GM23338 (cell line): ENCODE results near the gene AFF3. TPM values are rescaled to one million over a fixed set of nuclear protein-coding genes. Genes with fewer than 3 reads are reported as not detected.

Source experiments
- ATAC-seq: fragments of 200-7000 bp; cut with Tn5 transposase; 3 replicates; pipeline ENCODE4 v1.9.1; 2020
- DNase-seq: peaks from one replicate; pipeline ENCODE4 v3.0.0-alpha.2; 2015; ENCODE audit warnings: low spot score
- H2AFZ ChIP-seq: fragments of 200-600 bp; sonication (generic); 2 replicates; pipeline ENCODE4 v1.8.0; 2016; ENCODE audit warnings: antibody characterized with exemption, mild to moderate bottlenecking, moderate library complexity
- H3F3A ChIP-seq: fragments of 200-600 bp; sonication (generic); replicated peaks from 2 replicates; pipeline ENCODE4 v1.8.0; 2017; ENCODE audit warnings: antibody characterized with exemption, mixed run types, low read depth
- H3K27ac ChIP-seq: fragments of 200-600 bp; sonication (generic); 2 replicates; pipeline ENCODE4 v1.6.1; 2016; ENCODE audit warnings: low read depth
- H3K27me3 ChIP-seq: fragments of 200-600 bp; sonication (generic); 2 replicates; pipeline ENCODE4 v1.8.0; 2016; ENCODE audit warnings: mild to moderate bottlenecking, mixed run types, moderate library complexity; ENCODE audit not compliant: insufficient read depth
- H3K36me3 ChIP-seq: fragments of 200-600 bp; sonication (generic); 2 replicates; pipeline ENCODE4 v1.8.0; 2016; ENCODE audit warnings: mild to moderate bottlenecking; ENCODE audit not compliant: insufficient read depth
- H3K4me1 ChIP-seq: fragments of 200-600 bp; sonication (generic); 2 replicates; pipeline ENCODE4 v1.8.0; 2016; ENCODE audit warnings: mild to moderate bottlenecking, moderate library complexity; ENCODE audit not compliant: insufficient read depth
- H3K4me2 ChIP-seq: fragments of 200-600 bp; sonication (generic); 2 replicates; pipeline ENCODE4 v1.7.1; 2017; ENCODE audit warnings: mixed run types
- H3K4me3 ChIP-seq: fragments of 200-600 bp; sonication (generic); 2 replicates; pipeline ENCODE4 v1.6.1; 2016; ENCODE audit warnings: mixed run types
- H3K79me2 ChIP-seq: fragments of 200-600 bp; sonication (generic); replicated peaks from 2 replicates; pipeline ENCODE4 v1.8.0; 2017; ENCODE audit warnings: mild to moderate bottlenecking; ENCODE audit not compliant: insufficient read depth
- H3K9me2 ChIP-seq: fragments of 200-600 bp; sonication (generic); 2 replicates; pipeline ENCODE4 v1.8.0; 2017; ENCODE audit not compliant: insufficient read depth
- H4K20me1 ChIP-seq: fragments of 200-600 bp; sonication (generic); replicated peaks from 2 replicates; pipeline ENCODE4 v1.8.0; 2017; ENCODE audit warnings: mild to moderate bottlenecking; ENCODE audit not compliant: insufficient read depth
- H3K27ac Mint-ChIP-seq: 2 replicates; pipeline ENCODE4 v1.8.0; 2020; ENCODE audit warnings: inconsistent platforms, mild to moderate bottlenecking, moderate library complexity, mixed read lengths
- H3K27me3 Mint-ChIP-seq: 3 replicates; pipeline ENCODE4 v1.8.0; 2022; ENCODE audit warnings: low read depth, mild to moderate bottlenecking, moderate library complexity, mixed read lengths, inconsistent platforms; ENCODE audit not compliant: insufficient read depth, poor library complexity
- H3K36me3 Mint-ChIP-seq: 3 replicates; pipeline ENCODE4 v1.8.0; 2021; ENCODE audit warnings: low read depth, mild to moderate bottlenecking, inconsistent platforms, moderate library complexity, mixed read lengths
- H3K4me1 Mint-ChIP-seq: 3 replicates; pipeline ENCODE4 v1.8.0; 2020; ENCODE audit warnings: mild to moderate bottlenecking, inconsistent platforms, mixed read lengths
- H3K4me3 Mint-ChIP-seq: 3 replicates; pipeline ENCODE4 v1.8.0; 2021; ENCODE audit warnings: moderate library complexity, mild to moderate bottlenecking, inconsistent platforms, mixed read lengths
- H3K9me3 Mint-ChIP-seq: 3 replicates; pipeline ENCODE4 v1.8.0; 2020; ENCODE audit warnings: moderate library complexity, mild to moderate bottlenecking, inconsistent platforms, mixed read lengths
- EZH2 ChIP-seq: fragments of 200-600 bp; sonication (generic); IDR thresholded peaks from one replicate; pipeline ENCODE4 v1.8.0; 2017; ENCODE audit warnings: antibody characterized with exemption, mild to moderate bottlenecking, low read depth; ENCODE audit not compliant: unreplicated experiment
- EZH2phosphoT487 ChIP-seq: fragments of 200-600 bp; sonication (generic); IDR thresholded peaks from one replicate; pipeline ENCODE4 v1.8.1; 2018; ENCODE audit warnings: antibody characterized with exemption; ENCODE audit not compliant: unreplicated experiment
- JUNB ChIP-seq: IDR thresholded peaks from one replicate; pipeline ENCODE4 v1.6.1; 2016; ENCODE audit warnings: antibody characterized with exemption; ENCODE audit not compliant: unreplicated experiment
- ZNF114 ChIP-seq: fragments of 250-450 bp; sonication (Bioruptor Pico); IDR thresholded peaks from 2 replicates; pipeline ENCODE4 v1.5.0; 2020; ENCODE audit warnings: mild to moderate bottlenecking, moderate library complexity
- polyA plus RNA-seq: library from polyadenylated mRNA; unstranded; fragments of >200 nt; fragmentation: Nextera tagmentation; extraction: Ambion mirVana; gene quantifications from 2 replicates; pipeline ENCODE4 v1.2.1, GENCODE V29; 2016
- total RNA-seq: library from RNA; depleted of rRNA; stranded (reverse); fragments of >200 nt; shearing (Covaris generic); gene quantifications from 2 replicates; pipeline ENCODE4 v1.2.3, GENCODE V29; 2014
- TF ChIP-seq, protein P1 (sequence below): fragments of 250-450 bp; sonication (Bioruptor Pico); IDR thresholded peaks from 2 replicates; pipeline ENCODE4 v1.5.0; 2020; ENCODE audit warnings: mild to moderate bottlenecking, moderate library complexity

AFF3 gene
- total and polyA plus RNA-seq, 2 experiments from 2014 or later: 0.73 to 1.4 TPM

DNA sequence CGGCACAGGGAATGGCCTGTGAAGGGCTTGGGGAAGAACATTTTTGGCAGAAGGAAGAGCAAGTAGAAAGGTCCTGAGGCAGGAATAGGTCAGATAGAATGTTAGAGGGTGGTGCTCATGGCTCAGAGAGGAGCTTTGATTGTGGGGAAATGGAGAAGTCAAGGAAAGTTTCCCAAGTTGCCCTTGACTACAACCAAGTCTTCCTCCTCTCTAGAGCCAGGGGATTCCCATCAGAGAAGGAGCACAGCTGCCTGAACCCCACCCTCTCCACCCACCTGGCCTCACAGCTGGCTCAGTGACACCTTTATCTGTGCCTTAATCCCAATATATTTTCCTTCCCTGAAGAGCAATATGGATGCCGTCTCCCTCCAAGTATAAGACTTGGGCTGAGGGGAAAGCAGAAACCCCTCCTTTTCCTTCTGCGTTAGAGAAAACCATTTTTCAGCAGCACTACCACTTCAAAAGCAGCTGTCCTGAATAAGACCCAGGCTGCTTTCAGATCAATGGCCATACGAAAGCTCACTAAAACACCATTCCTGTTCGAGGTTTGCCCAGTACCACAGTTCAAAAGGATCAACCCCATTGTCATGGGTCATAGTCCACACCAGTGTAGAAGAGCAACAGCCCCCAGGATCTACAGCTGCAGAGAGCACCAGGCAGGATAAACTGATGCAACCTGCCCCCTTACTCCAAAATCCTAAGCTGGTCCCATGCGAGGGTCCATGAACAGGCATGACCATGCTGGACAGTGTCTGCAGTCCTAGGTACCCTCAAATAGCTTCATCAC, 199.6 kb downstream of the AFF3 start (continued):
- TF ChIP-seq, protein P1, sequence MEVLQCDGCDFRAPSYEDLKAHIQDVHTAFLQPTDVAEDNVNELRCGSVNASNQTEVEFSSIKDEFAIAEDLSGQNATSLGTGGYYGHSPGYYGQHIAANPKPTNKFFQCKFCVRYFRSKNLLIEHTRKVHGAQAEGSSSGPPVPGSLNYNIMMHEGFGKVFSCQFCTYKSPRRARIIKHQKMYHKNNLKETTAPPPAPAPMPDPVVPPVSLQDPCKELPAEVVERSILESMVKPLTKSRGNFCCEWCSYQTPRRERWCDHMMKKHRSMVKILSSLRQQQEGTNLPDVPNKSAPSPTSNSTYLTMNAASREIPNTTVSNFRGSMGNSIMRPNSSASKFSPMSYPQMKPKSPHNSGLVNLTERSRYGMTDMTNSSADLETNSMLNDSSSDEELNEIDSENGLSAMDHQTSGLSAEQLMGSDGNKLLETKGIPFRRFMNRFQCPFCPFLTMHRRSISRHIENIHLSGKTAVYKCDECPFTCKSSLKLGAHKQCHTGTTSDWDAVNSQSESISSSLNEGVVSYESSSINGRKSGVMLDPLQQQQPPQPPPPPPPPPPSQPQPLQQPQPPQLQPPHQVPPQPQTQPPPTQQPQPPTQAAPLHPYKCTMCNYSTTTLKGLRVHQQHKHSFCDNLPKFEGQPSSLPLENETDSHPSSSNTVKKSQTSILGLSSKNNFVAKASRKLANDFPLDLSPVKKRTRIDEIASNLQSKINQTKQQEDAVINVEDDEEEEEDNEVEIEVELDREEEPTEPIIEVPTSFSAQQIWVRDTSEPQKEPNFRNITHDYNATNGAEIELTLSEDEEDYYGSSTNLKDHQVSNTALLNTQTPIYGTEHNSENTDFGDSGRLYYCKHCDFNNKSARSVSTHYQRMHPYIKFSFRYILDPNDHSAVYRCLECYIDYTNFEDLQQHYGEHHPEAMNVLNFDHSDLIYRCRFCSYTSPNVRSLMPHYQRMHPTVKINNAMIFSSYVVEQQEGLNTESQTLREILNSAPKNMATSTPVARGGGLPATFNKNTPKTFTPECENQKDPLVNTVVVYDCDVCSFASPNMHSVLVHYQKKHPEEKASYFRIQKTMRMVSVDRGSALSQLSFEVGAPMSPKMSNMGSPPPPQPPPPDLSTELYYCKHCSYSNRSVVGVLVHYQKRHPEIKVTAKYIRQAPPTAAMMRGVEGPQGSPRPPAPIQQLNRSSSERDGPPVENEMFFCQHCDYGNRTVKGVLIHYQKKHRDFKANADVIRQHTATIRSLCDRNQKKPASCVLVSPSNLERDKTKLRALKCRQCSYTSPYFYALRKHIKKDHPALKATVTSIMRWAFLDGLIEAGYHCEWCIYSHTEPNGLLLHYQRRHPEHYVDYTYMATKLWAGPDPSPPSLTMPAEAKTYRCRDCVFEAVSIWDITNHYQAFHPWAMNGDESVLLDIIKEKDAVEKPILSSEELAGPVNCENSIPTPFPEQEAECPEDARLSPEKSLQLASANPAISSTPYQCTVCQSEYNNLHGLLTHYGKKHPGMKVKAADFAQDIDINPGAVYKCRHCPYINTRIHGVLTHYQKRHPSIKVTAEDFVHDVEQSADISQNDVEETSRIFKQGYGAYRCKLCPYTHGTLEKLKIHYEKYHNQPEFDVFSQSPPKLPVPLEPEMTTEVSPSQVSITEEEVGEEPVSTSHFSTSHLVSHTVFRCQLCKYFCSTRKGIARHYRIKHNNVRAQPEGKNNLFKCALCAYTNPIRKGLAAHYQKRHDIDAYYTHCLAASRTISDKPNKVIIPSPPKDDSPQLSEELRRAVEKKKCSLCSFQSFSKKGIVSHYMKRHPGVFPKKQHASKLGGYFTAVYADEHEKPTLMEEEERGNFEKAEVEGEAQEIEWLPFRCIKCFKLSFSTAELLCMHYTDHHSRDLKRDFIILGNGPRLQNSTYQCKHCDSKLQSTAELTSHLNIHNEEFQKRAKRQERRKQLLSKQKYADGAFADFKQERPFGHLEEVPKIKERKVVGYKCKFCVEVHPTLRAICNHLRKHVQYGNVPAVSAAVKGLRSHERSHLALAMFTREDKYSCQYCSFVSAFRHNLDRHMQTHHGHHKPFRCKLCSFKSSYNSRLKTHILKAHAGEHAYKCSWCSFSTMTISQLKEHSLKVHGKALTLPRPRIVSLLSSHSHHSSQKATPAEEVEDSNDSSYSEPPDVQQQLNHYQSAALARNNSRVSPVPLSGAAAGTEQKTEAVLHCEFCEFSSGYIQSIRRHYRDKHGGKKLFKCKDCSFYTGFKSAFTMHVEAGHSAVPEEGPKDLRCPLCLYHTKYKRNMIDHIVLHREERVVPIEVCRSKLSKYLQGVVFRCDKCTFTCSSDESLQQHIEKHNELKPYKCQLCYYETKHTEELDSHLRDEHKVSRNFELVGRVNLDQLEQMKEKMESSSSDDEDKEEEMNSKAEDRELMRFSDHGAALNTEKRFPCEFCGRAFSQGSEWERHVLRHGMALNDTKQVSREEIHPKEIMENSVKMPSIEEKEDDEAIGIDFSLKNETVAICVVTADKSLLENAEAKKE: no peak
- no peak for TF ChIP-seq JUNB
- TF ChIP-seq EZH2: no peak
- TF ChIP-seq EZH2phosphoT487: no peak

DNA sequence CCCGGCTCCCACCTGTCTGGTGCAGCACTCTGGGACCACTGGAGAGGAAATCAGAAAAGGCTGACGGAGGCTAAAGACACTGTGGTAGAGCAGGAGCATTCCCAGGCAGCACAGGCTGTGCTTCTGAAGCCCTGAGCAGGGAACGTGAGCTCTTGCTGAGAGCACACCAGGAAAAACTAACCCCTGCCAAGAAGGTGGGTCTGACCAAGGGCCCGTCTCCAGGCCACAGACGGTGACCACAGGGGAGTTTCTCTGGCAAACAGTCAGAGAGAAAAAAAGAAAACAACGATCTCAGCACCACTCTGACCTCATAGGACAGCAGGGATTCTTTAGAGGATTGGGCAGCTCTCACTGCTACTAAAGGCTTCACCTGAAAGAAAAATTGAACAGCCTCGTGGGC, 201.4 kb downstream of the AFF3 start:
- H3K4me1 ChIP-seq: no peaks in the 10 kb centered on the region
- DNase-seq: no peak
- no peak overlapping the region for H3K27ac ChIP-seq
- TF ChIP-seq ZNF114: no peak
- H3K9me2 ChIP-seq: peaks cover 4% of the 10 kb centered on the region; the same call in 1 of the 2 replicates
- H3K79me2 ChIP-seq: no peaks in the 10 kb centered on the region
- no peak overlapping the region for H3K4me3 Mint-ChIP-seq
- H3K36me3 ChIP-seq: no peaks in the 10 kb centered on the region
- no peaks in the 10 kb centered on the region for H3K27me3 ChIP-seq
- H4K20me1 ChIP-seq: no peaks in the 10 kb centered on the region
- no peaks in the 10 kb centered on the region for H3F3A ChIP-seq
- no peak overlapping the region for H3K4me3 ChIP-seq
- ATAC-seq: no peak; the same call in 2 of the 3 replicates
- no peaks in the 10 kb centered on the region for H3K9me3 Mint-ChIP-seq
- no peak overlapping the region for H3K4me2 ChIP-seq
- H3K36me3 Mint-ChIP-seq: no peaks in the 10 kb centered on the region
- H3K4me1 Mint-ChIP-seq: no peaks in the 10 kb centered on the region; the same call in 2 of the 3 replicates
- no peak overlapping the region for H2AFZ ChIP-seq
- no peak overlapping the region for H3K27ac Mint-ChIP-seq
- no peaks in the 10 kb centered on the region for H3K27me3 Mint-ChIP-seq
